ENCODE measurements around the gene USP24. TPM values are rescaled to one million over a fixed set of nuclear protein-coding genes. Genes with fewer than 3 reads are reported as not detected.

Gene USP24
- total RNA-seq, 1 experiment from 2014 or later = 40.9 TPM

DNA sequence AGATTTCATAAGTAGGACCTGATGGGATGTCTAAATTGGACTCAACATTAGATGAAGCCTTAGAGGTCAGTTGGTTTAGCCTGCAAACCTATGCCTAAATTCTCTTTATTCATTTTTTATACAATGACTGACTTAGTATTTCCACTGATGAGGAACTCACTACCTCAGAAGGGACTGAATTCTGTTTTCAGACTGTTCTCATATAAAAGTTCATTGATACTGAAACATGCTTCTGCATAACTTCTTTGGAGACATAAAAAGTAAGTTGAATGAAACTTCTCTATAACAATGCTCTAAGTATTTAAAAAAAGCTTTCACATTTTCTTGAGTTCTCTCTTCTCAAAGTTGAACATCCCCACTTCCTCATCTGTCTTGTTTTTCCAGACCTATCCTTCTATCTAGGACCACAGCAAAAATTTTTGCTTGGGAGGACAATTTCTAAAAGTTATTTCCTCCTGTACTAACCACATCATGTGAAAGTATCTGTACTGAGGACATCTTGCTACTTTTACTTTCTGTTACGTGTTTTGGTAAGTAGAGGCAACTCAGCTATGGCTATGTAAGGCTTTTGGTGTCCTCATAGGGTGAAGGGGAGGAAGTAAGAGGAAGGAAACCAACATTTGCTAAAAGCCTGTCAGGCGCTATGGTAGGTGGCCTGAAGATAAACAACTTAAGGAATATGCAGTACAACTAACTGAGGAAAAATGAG lies 64.1 kb downstream of the USP24 start:
- no peaks in the 10 kb centered on the region for H3K9me3 Mint-ChIP-seq
- H3K36me3 Mint-ChIP-seq = peaks cover 41% of the 10 kb centered on the region
- TF ChIP-seq, protein P1, sequence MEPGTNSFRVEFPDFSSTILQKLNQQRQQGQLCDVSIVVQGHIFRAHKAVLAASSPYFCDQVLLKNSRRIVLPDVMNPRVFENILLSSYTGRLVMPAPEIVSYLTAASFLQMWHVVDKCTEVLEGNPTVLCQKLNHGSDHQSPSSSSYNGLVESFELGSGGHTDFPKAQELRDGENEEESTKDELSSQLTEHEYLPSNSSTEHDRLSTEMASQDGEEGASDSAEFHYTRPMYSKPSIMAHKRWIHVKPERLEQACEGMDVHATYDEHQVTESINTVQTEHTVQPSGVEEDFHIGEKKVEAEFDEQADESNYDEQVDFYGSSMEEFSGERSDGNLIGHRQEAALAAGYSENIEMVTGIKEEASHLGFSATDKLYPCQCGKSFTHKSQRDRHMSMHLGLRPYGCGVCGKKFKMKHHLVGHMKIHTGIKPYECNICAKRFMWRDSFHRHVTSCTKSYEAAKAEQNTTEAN (CRISPR knock-in tag; IDR thresholded peaks at IDR 0.05) = no peak
- TF ChIP-seq FOXK1 (CRISPR knock-in tag; IDR thresholded peaks at IDR 0.05) (no peak), ZNF263 (CRISPR knock-in tag; IDR thresholded peaks at IDR 0.05; ENCODE audit: low read depth) (no peak), ZBTB21 (CRISPR knock-in tag; IDR thresholded peaks at IDR 0.05; ENCODE audit: borderline replicate concordance) (no peak), ZNF121 (CRISPR knock-in tag; IDR thresholded peaks at IDR 0.05) (no peak), ESRRA (CRISPR knock-in tag; IDR thresholded peaks at IDR 0.05; ENCODE audit: borderline replicate concordance) (no peak), GRHL2 (CRISPR knock-in tag; IDR thresholded peaks at IDR 0.05; ENCODE audit: insufficient replicate concordance, severe bottlenecking) (no peak), TEAD4 (CRISPR knock-in tag; IDR thresholded peaks at IDR 0.05) (no peak), FOXP1 (CRISPR knock-in tag; IDR thresholded peaks at IDR 0.05; ENCODE audit: borderline replicate concordance) (no peak), MXD4 (CRISPR knock-in tag; IDR thresholded peaks at IDR 0.05; ENCODE audit: borderline replicate concordance) (no peak)
- no peaks in the 10 kb centered on the region for H3K27me3 Mint-ChIP-seq (ENCODE audit: low read depth)
- DNase-seq (ENCODE audit: low spot score) = no peak
- no peak overlapping the region for H3K27ac Mint-ChIP-seq
- H3K4me1 Mint-ChIP-seq = no peaks in the 10 kb centered on the region
- no peak overlapping the region for H3K4me3 Mint-ChIP-seq
- ATAC-seq = no peak
- ChIA-PET POLR2A (no interaction called here), CTCF (interaction anchor here (1.0 kb wide), 1 partner anchor 8 kb away, joined by 3 read pairs; no protein-coding TSS in a partner anchor)

DNA sequence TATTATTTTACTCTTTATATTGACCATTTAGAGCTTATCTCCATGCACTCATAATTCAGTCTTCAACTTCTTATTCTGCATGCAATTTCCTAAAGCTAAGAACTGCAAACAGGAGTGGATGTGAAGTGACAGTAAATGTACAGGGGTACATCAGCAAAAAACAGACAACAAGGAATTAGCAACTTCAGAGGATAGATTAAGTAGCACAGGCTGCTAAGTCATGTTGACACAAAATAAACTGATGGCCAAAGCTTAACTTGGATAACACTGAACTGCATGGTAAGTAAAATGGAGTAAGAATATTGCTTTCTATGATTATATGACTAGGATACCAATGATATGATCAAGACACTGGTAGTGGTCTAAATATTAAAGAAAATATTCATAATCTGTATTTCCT lies 66.5 kb downstream of the USP24 start:
- ChIA-PET POLR2A (interaction anchor here (0.6 kb wide), 1 partner anchor 1015 kb away, joined by 3 read pairs; no protein-coding TSS in a partner anchor), CTCF (interaction anchor here (0.8 kb wide), 1 partner anchor 129 kb away, joined by 3 read pairs; no protein-coding TSS in a partner anchor)
- ATAC-seq (no peak), DNase-seq (ENCODE audit: low spot score) (no peak)
- no peaks in the 10 kb centered on the region for H3K27me3 Mint-ChIP-seq (ENCODE audit: low read depth)
- TF ChIP-seq NR3C1 (CRISPR knock-in tag; conservative IDR thresholded peaks at IDR 0.05; ENCODE audit: low read depth) (no peak), JUN (CRISPR knock-in tag; IDR thresholded peaks at IDR 0.05) (no peak), IRF2 (CRISPR knock-in tag; IDR thresholded peaks at IDR 0.05; ENCODE audit: borderline replicate concordance, low read depth) (no peak), RELA (CRISPR knock-in tag; IDR thresholded peaks at IDR 0.05; ENCODE audit: borderline replicate concordance) (no peak), SMAD3 (CRISPR knock-in tag; IDR thresholded peaks at IDR 0.05; ENCODE audit: borderline replicate concordance) (no peak), CBFB (CRISPR knock-in tag; IDR thresholded peaks at IDR 0.05; ENCODE audit: low read depth) (no peak), FOXJ3 (CRISPR knock-in tag; IDR thresholded peaks at IDR 0.05; ENCODE audit: borderline replicate concordance) (no peak)
- TF ChIP-seq, protein P2, sequence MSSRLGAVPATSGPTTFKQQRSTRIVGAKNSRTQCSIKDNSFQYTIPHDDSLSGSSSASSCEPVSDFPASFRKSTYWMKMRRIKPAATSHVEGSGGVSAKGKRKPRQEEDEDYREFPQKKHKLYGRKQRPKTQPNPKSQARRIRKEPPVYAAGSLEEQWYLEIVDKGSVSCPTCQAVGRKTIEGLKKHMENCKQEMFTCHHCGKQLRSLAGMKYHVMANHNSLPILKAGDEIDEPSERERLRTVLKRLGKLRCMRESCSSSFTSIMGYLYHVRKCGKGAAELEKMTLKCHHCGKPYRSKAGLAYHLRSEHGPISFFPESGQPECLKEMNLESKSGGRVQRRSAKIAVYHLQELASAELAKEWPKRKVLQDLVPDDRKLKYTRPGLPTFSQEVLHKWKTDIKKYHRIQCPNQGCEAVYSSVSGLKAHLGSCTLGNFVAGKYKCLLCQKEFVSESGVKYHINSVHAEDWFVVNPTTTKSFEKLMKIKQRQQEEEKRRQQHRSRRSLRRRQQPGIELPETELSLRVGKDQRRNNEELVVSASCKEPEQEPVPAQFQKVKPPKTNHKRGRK (CRISPR knock-in tag; IDR thresholded peaks at IDR 0.05; ENCODE audit: borderline replicate concordance) = no peak
- TF ChIP-seq, protein P3, sequence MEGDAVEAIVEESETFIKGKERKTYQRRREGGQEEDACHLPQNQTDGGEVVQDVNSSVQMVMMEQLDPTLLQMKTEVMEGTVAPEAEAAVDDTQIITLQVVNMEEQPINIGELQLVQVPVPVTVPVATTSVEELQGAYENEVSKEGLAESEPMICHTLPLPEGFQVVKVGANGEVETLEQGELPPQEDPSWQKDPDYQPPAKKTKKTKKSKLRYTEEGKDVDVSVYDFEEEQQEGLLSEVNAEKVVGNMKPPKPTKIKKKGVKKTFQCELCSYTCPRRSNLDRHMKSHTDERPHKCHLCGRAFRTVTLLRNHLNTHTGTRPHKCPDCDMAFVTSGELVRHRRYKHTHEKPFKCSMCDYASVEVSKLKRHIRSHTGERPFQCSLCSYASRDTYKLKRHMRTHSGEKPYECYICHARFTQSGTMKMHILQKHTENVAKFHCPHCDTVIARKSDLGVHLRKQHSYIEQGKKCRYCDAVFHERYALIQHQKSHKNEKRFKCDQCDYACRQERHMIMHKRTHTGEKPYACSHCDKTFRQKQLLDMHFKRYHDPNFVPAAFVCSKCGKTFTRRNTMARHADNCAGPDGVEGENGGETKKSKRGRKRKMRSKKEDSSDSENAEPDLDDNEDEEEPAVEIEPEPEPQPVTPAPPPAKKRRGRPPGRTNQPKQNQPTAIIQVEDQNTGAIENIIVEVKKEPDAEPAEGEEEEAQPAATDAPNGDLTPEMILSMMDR (IDR thresholded peaks at IDR 0.05) = no peak
- TF ChIP-seq, protein P4, sequence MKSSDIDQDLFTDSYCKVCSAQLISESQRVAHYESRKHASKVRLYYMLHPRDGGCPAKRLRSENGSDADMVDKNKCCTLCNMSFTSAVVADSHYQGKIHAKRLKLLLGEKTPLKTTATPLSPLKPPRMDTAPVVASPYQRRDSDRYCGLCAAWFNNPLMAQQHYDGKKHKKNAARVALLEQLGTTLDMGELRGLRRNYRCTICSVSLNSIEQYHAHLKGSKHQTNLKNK (CRISPR knock-in tag; IDR thresholded peaks at IDR 0.05) = no peak
- TF ChIP-seq, protein P5, sequence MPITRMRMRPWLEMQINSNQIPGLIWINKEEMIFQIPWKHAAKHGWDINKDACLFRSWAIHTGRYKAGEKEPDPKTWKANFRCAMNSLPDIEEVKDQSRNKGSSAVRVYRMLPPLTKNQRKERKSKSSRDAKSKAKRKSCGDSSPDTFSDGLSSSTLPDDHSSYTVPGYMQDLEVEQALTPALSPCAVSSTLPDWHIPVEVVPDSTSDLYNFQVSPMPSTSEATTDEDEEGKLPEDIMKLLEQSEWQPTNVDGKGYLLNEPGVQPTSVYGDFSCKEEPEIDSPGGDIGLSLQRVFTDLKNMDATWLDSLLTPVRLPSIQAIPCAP (CRISPR knock-in tag; IDR thresholded peaks at IDR 0.05) = no peak
- H3K4me1 Mint-ChIP-seq = no peaks in the 10 kb centered on the region
- peaks cover 38% of the 10 kb centered on the region for H3K36me3 Mint-ChIP-seq
- no peak overlapping the region for H3K4me3 Mint-ChIP-seq
- no peaks in the 10 kb centered on the region for H3K9me3 Mint-ChIP-seq
- H3K27ac Mint-ChIP-seq = no peak overlapping the region
